Activated naive CD4-positive, alpha-beta T cell treated with anti-CD3 and anti-CD28 coated beads, Interleukin-2, amount 10 ng/mL, durations not matched to agents 7 days and 5 days (primary cell): ENCODE results near the gene RIMBP2.

Experiments used
- CTCF ChIA-PET: fragments of 350-600 bp; sonication (Branson Sonifier 250); formaldehyde crosslinking; loops from one replicate; lab custom pipeline; 2021; ENCODE audit warnings: antibody characterized with exemption; lab: Charles Lee
- DNase-seq: peaks from one replicate; pipeline ENCODE4 v3.0.0-alpha.2; 2020
- H3K27ac Mint-ChIP-seq: one replicate; pipeline ENCODE4 v1.8.0; 2021; ENCODE audit warnings: mild to moderate bottlenecking, moderate library complexity, mixed read lengths
- H3K27me3 Mint-ChIP-seq: one replicate; pipeline ENCODE4 v1.8.0; 2021; ENCODE audit warnings: mild to moderate bottlenecking, mixed read lengths
- H3K36me3 Mint-ChIP-seq: one replicate; pipeline ENCODE4 v1.8.0; 2021; ENCODE audit warnings: mixed read lengths
- H3K4me1 Mint-ChIP-seq: one replicate; pipeline ENCODE4 v1.8.0; 2021; ENCODE audit warnings: mixed read lengths
- H3K4me3 Mint-ChIP-seq: one replicate; pipeline ENCODE4 v1.8.0; 2021; ENCODE audit warnings: mild to moderate bottlenecking, moderate library complexity, mixed read lengths
- H3K9me3 Mint-ChIP-seq: one replicate; pipeline ENCODE4 v1.8.0; 2021; ENCODE audit warnings: mixed read lengths

Gene RIMBP2

GRCh38 chr12:130401703-130402102 is 314.4 kb downstream of the RIMBP2 start:
- no peaks in the 10 kb centered on the region for H3K27me3 Mint-ChIP-seq
- H3K4me1 Mint-ChIP-seq = no peaks in the 10 kb centered on the region
- H3K4me3 Mint-ChIP-seq = no peak overlapping the region
- DNase-seq = no peak
- no peak overlapping the region for H3K27ac Mint-ChIP-seq
- H3K9me3 Mint-ChIP-seq = no peaks in the 10 kb centered on the region
- CTCF ChIA-PET = no interaction called here
- no peaks in the 10 kb centered on the region for H3K36me3 Mint-ChIP-seq

DNA sequence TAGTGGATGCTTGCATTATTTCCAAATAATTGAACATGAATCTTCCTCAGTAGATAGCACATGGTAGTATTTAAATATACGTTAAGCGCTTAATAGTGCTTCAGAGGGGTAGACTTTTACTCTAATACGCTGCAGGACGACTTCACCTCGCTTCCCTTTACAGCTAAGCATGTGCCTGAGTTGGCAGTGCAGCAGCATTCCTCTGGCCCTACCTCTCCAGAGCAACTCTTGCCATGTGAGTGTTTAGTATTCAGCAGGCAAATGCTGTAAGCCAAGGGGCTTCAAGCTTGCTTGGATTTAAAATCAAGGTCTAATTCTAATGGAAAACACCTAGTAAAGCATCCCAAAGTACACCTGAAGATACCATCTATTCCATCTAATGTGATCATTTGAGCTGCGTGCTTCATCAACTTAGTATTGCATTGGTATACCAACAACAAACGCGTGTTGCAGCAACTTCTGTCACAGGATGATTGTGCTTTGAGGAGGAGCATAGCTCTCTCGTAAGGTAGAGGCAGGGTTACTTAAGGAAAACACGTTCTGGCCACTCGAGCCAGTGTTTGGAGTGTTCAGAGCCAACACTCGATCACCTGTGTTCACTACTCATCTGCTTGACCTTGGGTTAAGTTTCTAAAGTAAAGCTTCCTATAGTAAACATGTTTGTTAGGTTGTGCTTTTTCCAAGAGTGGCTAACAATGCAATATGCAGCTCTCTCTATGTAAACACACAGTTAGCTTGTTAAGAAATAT is 317.8 kb downstream of the RIMBP2 start:
- Mint-ChIP-seq H3K4me3 (no peak overlapping the region), H3K27me3 (no peaks in the 10 kb centered on the region), H3K27ac (no peak overlapping the region), H3K4me1 (peaks cover 5% of the 10 kb centered on the region), H3K9me3 (peaks cover 4% of the 10 kb centered on the region), H3K36me3 (no peaks in the 10 kb centered on the region)
- DNase-seq = no peak
- CTCF ChIA-PET = no interaction called here

DNA sequence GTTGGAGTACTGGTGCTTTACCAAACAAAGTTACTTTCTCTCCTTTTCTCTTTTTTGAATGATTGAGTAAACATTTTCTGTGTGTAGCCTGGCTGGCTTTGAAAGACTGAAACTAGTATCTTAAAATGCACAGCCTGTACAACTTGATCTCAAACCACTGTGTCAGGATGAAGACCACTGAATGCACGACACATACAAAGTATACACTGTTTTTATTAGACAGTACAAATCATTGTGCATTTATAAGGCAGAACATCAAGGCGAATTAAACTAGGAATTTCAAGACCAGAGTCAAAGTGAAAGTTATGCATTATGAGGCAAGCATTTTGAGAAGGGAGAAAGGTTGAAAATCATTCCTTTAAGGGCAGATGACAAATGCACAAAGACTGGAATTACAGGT is 319.4 kb downstream of the RIMBP2 start:
- Mint-ChIP-seq H3K27ac (no peak overlapping the region), H3K27me3 (no peaks in the 10 kb centered on the region), H3K4me1 (peaks cover 5% of the 10 kb centered on the region), H3K9me3 (peaks cover 4% of the 10 kb centered on the region), H3K36me3 (no peaks in the 10 kb centered on the region), H3K4me3 (no peak overlapping the region)
- no peak for DNase-seq
- CTCF ChIA-PET = no interaction called here

DNA sequence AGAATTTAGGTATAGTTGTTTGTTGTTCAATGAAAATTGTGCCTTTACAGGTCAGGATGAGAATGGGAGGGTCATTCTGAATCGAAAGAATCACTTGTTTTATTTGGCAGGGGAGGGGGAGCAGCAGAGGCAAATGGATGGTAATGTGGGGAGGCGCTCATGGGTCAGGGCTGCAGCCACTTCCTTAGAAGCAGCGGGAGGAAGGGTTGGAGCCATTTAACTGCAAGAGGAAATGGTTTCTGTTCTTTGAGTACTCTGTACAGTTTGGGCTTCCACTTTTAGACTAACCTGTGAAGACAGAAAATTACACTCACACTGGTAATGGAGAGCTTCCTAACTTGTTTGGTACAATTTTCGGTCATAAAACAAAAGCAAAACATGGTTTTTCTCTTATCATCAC is 321.2 kb downstream of the RIMBP2 start:
- no peaks in the 10 kb centered on the region for H3K27me3 Mint-ChIP-seq
- H3K36me3 Mint-ChIP-seq = peaks cover 1% of the 10 kb centered on the region
- DNase-seq = no peak
- peaks cover 5% of the 10 kb centered on the region for H3K4me1 Mint-ChIP-seq
- CTCF ChIA-PET = no interaction called here
- no peak overlapping the region for H3K27ac Mint-ChIP-seq
- H3K4me3 Mint-ChIP-seq = no peak overlapping the region
- H3K9me3 Mint-ChIP-seq = peaks cover 11% of the 10 kb centered on the region

- H3K27ac Mint-ChIP-seq = no peak overlapping the region
Observed at GRCh38 chr12:130391186-130391585, 324.9 kb downstream of the RIMBP2 start.

DNA sequence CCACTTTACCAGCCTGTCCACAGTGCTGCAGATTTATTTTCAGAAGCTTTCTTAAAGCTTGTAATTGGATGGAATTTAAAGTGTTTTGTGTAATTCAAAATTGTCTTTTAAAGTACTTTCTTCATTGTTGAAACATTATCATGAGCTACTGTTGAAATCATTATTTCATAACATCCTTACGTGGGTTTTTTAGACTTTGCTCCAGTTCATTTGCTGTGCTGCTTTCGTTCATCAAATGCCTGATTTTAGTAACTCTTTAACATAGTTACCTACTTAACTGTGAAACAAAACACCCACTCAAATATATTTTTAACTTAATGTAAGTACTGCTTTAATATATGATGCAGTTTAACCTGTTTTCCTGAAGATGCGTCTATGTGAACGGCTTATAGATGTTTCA is 330.9 kb downstream of the RIMBP2 start:
- CTCF ChIA-PET = no interaction called here
- Mint-ChIP-seq H3K36me3 (peaks cover 3% of the 10 kb centered on the region), H3K4me3 (no peak overlapping the region), H3K27me3 (no peaks in the 10 kb centered on the region), H3K27ac (no peak overlapping the region), H3K4me1 (peaks cover 2% of the 10 kb centered on the region), H3K9me3 (peaks cover 15% of the 10 kb centered on the region)
- no peak for DNase-seq

More at GRCh38 chr12:130391186-130391585, 324.9 kb downstream of the RIMBP2 start:
- DNase-seq = no peak
- CTCF ChIA-PET = no interaction called here
- no peaks in the 10 kb centered on the region for H3K27me3 Mint-ChIP-seq
- H3K9me3 Mint-ChIP-seq = peaks cover 20% of the 10 kb centered on the region
- peaks cover 4% of the 10 kb centered on the region for H3K36me3 Mint-ChIP-seq
- no peak overlapping the region for H3K4me3 Mint-ChIP-seq
- H3K4me1 Mint-ChIP-seq = peaks cover 8% of the 10 kb centered on the region

DNA sequence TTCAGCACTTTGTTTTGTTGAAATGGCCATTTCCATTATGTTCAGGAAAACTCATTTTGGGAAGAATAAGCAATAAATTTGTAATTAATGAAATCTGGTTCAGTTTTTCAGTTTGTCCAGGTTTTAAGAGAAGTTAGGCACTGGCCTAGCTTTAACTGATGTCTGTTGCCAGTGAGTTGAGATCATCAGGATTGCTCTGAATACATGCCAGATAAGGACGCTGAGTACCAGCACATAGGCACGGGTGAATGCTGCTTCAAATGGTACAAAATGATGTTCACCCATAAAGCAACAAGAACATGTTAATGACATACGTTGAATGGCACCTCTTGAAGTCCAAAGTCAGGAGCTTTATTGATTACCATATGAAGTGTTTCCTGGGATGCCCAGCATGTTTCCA is 331.9 kb downstream of the RIMBP2 start:
- H3K9me3 Mint-ChIP-seq = peaks cover 15% of the 10 kb centered on the region
- CTCF ChIA-PET = no interaction called here
- H3K27me3 Mint-ChIP-seq = no peaks in the 10 kb centered on the region
- H3K4me3 Mint-ChIP-seq = no peak overlapping the region
- H3K36me3 Mint-ChIP-seq = peaks cover 3% of the 10 kb centered on the region
- no peak overlapping the region for H3K27ac Mint-ChIP-seq
- peaks cover 2% of the 10 kb centered on the region for H3K4me1 Mint-ChIP-seq
- DNase-seq = no peak

DNA sequence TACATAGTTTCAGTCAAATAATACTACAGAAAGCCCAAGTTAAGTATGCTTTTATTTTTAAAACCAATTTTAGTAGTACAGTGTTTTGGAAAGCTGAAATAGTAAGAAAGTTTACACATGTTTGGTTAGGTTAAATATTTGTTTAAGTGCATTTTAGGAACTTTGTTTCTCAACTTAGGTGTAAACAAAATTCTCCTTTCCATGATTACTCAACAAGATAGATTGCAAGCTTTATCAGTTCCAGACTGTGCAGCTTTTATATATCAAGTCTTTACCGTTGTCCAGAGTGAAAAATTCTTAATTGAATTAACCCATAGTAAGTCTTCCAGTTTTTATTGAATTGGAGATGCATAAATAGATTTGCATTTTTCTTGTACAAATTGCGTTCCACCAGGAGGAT is 333.3 kb downstream of the RIMBP2 start:
- no peaks in the 10 kb centered on the region for H3K36me3 Mint-ChIP-seq
- no peaks in the 10 kb centered on the region for H3K4me1 Mint-ChIP-seq
- H3K9me3 Mint-ChIP-seq = peaks cover 9% of the 10 kb centered on the region
- no peak overlapping the region for H3K27ac Mint-ChIP-seq
- H3K4me3 Mint-ChIP-seq = no peak overlapping the region
- DNase-seq = no peak
- CTCF ChIA-PET = no interaction called here
- H3K27me3 Mint-ChIP-seq = no peaks in the 10 kb centered on the region

DNA sequence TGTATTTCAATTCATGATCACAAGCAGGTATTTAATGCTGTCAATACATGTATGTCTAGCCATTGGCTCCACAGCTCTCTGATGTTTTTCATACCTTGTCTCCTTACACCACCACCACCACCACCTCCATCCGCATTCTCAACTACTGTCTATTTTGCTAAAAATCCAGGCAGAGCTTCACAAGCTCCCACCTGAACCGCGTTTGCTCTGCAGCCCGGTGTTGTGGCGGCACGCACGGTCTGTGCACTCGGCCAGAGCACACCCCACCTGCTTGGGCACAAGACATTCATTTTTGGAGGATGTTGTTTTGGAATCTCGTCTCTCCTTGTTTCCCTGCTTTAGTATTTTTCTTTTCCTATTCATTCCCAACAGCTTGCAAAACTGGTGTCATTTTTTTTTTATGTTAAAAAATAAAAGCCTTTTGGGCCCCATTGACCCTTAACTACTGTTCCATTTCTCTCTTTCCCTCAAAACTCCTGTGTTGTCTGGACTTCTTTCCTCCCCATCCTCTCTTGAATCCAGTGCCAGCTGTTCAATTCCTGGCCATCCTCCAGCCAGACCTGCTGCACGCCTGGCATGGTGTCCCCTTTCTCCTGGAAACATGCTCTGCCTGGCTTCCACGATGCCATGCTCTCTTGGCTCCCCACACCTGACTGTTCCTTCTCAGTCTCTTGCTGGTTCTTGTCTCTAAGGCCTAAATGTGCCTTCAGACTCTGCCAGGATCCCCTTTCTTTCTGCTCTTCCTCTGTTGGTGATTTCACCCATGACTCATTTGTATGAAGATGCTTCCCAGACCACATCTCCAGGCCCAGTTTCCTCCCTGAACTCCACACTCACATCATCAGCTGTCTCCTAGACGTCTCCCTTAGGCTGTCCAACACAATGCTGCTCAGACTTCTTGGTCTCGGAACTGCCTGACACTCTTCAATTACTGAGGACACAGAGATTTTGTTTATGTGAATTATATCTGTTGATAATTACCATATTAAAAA is 340.5 kb downstream of the RIMBP2 start:
- no peak overlapping the region for H3K27ac Mint-ChIP-seq
- H3K4me3 Mint-ChIP-seq = no peak overlapping the region
- CTCF ChIA-PET = no interaction called here
- no peaks in the 10 kb centered on the region for H3K9me3 Mint-ChIP-seq
- H3K27me3 Mint-ChIP-seq = peaks cover 4% of the 10 kb centered on the region
- H3K4me1 Mint-ChIP-seq = no peaks in the 10 kb centered on the region
- no peaks in the 10 kb centered on the region for H3K36me3 Mint-ChIP-seq
- DNase-seq = no peak

GRCh38 chr12:130374083-130374482 is 342.0 kb downstream of the RIMBP2 start:
- CTCF ChIA-PET = no interaction called here
- Mint-ChIP-seq H3K4me3 (no peak overlapping the region), H3K36me3 (no peaks in the 10 kb centered on the region), H3K9me3 (no peaks in the 10 kb centered on the region), H3K27ac (no peak overlapping the region), H3K4me1 (no peaks in the 10 kb centered on the region), H3K27me3 (peaks cover 4% of the 10 kb centered on the region)
- DNase-seq = no peak

GRCh38 chr12:130372936-130373335 is 343.2 kb downstream of the RIMBP2 start:
- H3K36me3 Mint-ChIP-seq = no peaks in the 10 kb centered on the region
- no peaks in the 10 kb centered on the region for H3K4me1 Mint-ChIP-seq
- no peak overlapping the region for H3K27ac Mint-ChIP-seq
- CTCF ChIA-PET = no interaction called here
- H3K27me3 Mint-ChIP-seq = peaks cover 4% of the 10 kb centered on the region
- H3K4me3 Mint-ChIP-seq = no peak overlapping the region
- DNase-seq = no peak
- no peaks in the 10 kb centered on the region for H3K9me3 Mint-ChIP-seq

- Mint-ChIP-seq H3K4me1 (no peaks in the 10 kb centered on the region), H3K4me3 (no peak overlapping the region), H3K27me3 (peaks cover 4% of the 10 kb centered on the region), H3K27ac (no peak overlapping the region), H3K9me3 (no peaks in the 10 kb centered on the region), H3K36me3 (no peaks in the 10 kb centered on the region)
- CTCF ChIA-PET = no interaction called here
- DNase-seq = no peak
Observed at GRCh38 chr12:130371296-130371695, 344.8 kb downstream of the RIMBP2 start.

- no peaks in the 10 kb centered on the region for H3K36me3 Mint-ChIP-seq
- no peak overlapping the region for H3K27ac Mint-ChIP-seq
- H3K27me3 Mint-ChIP-seq = peaks cover 4% of the 10 kb centered on the region
- no peak for DNase-seq
- no peaks in the 10 kb centered on the region for H3K9me3 Mint-ChIP-seq
- CTCF ChIA-PET = no interaction called here
- H3K4me3 Mint-ChIP-seq = no peak overlapping the region
- H3K4me1 Mint-ChIP-seq = no peaks in the 10 kb centered on the region
Observed at GRCh38 chr12:130369816-130370215, 346.3 kb downstream of the RIMBP2 start.

DNA sequence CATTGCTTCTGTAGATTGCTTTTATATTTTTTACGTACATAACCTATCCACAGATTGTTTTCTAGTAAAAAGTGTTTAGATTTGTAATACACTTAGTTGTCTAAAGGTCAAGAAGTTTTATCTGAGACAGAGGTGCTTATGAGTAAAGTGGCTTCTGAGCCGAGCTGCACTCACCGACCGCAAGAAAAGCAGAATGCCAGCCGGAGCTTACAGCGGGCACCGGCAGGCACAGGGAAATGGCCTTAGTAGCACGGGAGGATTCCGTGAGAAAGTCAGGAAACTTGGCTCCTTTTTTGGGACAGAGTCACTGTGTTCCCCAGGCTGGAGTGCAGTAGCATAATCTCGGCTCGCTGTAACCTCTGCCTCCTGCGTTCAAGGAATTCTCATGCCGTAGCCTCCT is 348.6 kb downstream of the RIMBP2 start:
- Mint-ChIP-seq H3K27ac (no peak overlapping the region), H3K9me3 (no peaks in the 10 kb centered on the region), H3K27me3 (no peaks in the 10 kb centered on the region), H3K36me3 (no peaks in the 10 kb centered on the region), H3K4me3 (no peak overlapping the region), H3K4me1 (no peaks in the 10 kb centered on the region)
- no peak for DNase-seq
- CTCF ChIA-PET = no interaction called here

DNA sequence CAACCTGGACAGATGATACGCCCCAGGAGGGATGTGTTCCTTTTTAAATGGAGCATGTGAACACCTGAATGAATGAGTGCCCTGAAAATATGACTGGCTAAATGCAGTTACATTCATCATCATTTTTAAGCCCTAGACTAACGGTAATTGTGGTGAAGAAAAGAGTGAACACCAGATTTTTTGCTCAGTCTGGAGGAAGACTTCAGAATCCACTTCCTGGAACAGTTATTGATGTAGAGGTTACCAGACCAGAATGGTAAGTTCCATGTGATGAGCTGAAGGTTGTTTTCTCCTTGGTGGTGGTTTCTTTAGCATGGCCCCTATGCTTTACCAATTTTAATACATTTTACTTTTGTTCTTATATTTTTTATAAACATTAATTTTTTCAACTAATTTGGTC is 349.1 kb downstream of the RIMBP2 start:
- Mint-ChIP-seq H3K4me1 (no peaks in the 10 kb centered on the region), H3K27ac (no peak overlapping the region), H3K27me3 (no peaks in the 10 kb centered on the region), H3K36me3 (no peaks in the 10 kb centered on the region), H3K4me3 (no peak overlapping the region), H3K9me3 (no peaks in the 10 kb centered on the region)
- DNase-seq = no peak
- CTCF ChIA-PET = no interaction called here
